H1 (cell line): Measurements from ENCODE around the gene C11orf42. TPM values are rescaled to one million over a fixed set of nuclear protein-coding genes. Genes with fewer than 3 reads are reported as not detected.

Source experiments
- CTCF ChIA-PET: fragments of 300-600 bp; sonication (Branson Sonifier 250); formaldehyde crosslinking; loops from one replicate; lab custom pipeline; 2021; ENCODE audit not compliant: partially characterized antibody; lab: Charles Lee
- POLR2A ChIA-PET: fragments of 300-600 bp; sonication (Branson Sonifier 250); formaldehyde crosslinking; loops from one replicate; lab custom pipeline; 2021; ENCODE audit warnings: inconsistent platforms; ENCODE audit not compliant: partially characterized antibody; lab: Charles Lee
- DNase-seq, 2 experiments: peaks; one replicate each; pipeline versions ENCODE4 v3.0.0 to v3.0.0-alpha.2; 2010 to 2022; ENCODE audit warnings: low spot score in 2 of 2, low read depth in 1 of 2, mixed read lengths in 1 of 2
- FAIRE-seq: peaks from 2 replicates; lab custom pipeline; 2011; peaks lifted over from hg19 to GRCh38; lab: Jason Lieb, UNC
- H2AFZ ChIP-seq: 2 replicates; pipeline ENCODE4 v1.8.1; 2012; ENCODE audit warnings: low read length, inconsistent platforms
- H2AK5ac ChIP-seq: 2 replicates; pipeline ENCODE4 v1.6.1; 2013; ENCODE audit warnings: low read depth, low read length
- H2BK120ac ChIP-seq: replicated peaks from 2 replicates; pipeline ENCODE3; 2013; ENCODE audit warnings: low read depth, low read length, inconsistent platforms
- H2BK12ac ChIP-seq: 2 replicates; pipeline ENCODE4 v1.6.1; 2013; ENCODE audit warnings: low read depth, low read length
- H2BK15ac ChIP-seq: 2 replicates; pipeline ENCODE4 v1.6.1; 2013; ENCODE audit warnings: low read length
- H2BK20ac ChIP-seq: 2 replicates; pipeline ENCODE4 v1.6.1; 2013; ENCODE audit warnings: low read length
- H2BK5ac ChIP-seq: 2 replicates; pipeline ENCODE4 v1.6.1; 2013; ENCODE audit warnings: low read depth, low read length
- H3K14ac ChIP-seq: 2 replicates; pipeline ENCODE4 v1.6.1; 2013; ENCODE audit warnings: inconsistent platforms; ENCODE audit not compliant: insufficient read length
- H3K18ac ChIP-seq: 2 replicates; pipeline ENCODE4 v1.6.1; 2013; ENCODE audit warnings: low read length; ENCODE audit errors: extremely low read depth
- H3K23ac ChIP-seq: 2 replicates; pipeline ENCODE4 v1.6.1; 2013; ENCODE audit warnings: inconsistent platforms; ENCODE audit not compliant: insufficient read length
- H3K23me2 ChIP-seq: 2 replicates; pipeline ENCODE4 v1.6.1; 2013; ENCODE audit warnings: low read depth, low read length
- H3K27ac ChIP-seq: 2 replicates; pipeline ENCODE4 v1.6.1; 2011; ENCODE audit warnings: low read depth, low read length, inconsistent platforms
- H3K27me3 ChIP-seq, 4 experiments: replicated peaks in 1 of 4; 1 replicate in 1 of 4; 2 replicates in 3 of 4; pipeline versions ENCODE4 v1.6.1 to v1.8.1; 2011 to 2013; ENCODE audit warnings: low read length in 3 of 4, mild to moderate bottlenecking in 3 of 4, inconsistent platforms in 2 of 4, mixed read lengths in 2 of 4, moderate library complexity in 1 of 4; ENCODE audit not compliant: control insufficient read depth in 3 of 4, insufficient read depth in 3 of 4; ENCODE audit errors: extremely low read depth in 1 of 4
- H3K36me3 ChIP-seq, 4 experiments: 2 replicates each; pipeline versions ENCODE4 v1.6.1 to v1.8.1; 2011 to 2013; ENCODE audit warnings: mild to moderate bottlenecking in 4 of 4, low read length in 3 of 4, moderate library complexity in 2 of 4, control low read depth in 1 of 4, inconsistent platforms in 1 of 4; ENCODE audit not compliant: insufficient read depth in 4 of 4, control insufficient read depth in 2 of 4
- H3K4ac ChIP-seq: replicated peaks from 2 replicates; pipeline ENCODE3; 2013; ENCODE audit warnings: low read length, low read depth, mixed read lengths, inconsistent platforms; ENCODE audit not compliant: insufficient read length
- H3K4me1 ChIP-seq, 4 experiments: replicated peaks in 1 of 4; 1 replicate in 1 of 4; 2 replicates in 3 of 4; pipeline versions ENCODE4 v1.6.1 to v1.8.1; 2011 to 2013; ENCODE audit warnings: low read length in 3 of 4, inconsistent platforms in 2 of 4, mixed read lengths in 1 of 4; ENCODE audit not compliant: insufficient read depth in 4 of 4, control insufficient read depth in 3 of 4
- H3K4me2 ChIP-seq, 2 experiments: 2 replicates each; pipeline versions ENCODE4 v1.6.1 to v1.8.1; 2011 to 2013; ENCODE audit warnings: low read depth in 2 of 2, low read length in 2 of 2, control low read depth in 1 of 2, inconsistent platforms in 1 of 2, mild to moderate bottlenecking in 1 of 2; ENCODE audit not compliant: insufficient read depth in 1 of 2
- H3K4me3 ChIP-seq, 4 experiments: fragments of 200-600, 300-600 bp in 1 of 4; sonication (generic), shearing (Covaris generic), sonication (Bioruptor Twin) in 1 of 4; 2 replicates each; pipeline versions ENCODE4 v1.5.1 to v1.8.1; 2011 to 2016; ENCODE audit warnings: low read length in 4 of 4, low read depth in 3 of 4, control low read depth in 2 of 4, inconsistent platforms in 2 of 4, mild to moderate bottlenecking in 2 of 4, mixed read lengths in 1 of 4, moderate library complexity in 1 of 4; ENCODE audit not compliant: insufficient read depth in 2 of 4; ENCODE audit errors: extremely low read depth in 1 of 4
- H3K56ac ChIP-seq: replicated peaks from 2 replicates; pipeline ENCODE3; 2013; ENCODE audit warnings: low read depth, mild to moderate bottlenecking, mixed read lengths, low read length, inconsistent platforms; ENCODE audit not compliant: insufficient read length
- H3K79me1 ChIP-seq: 2 replicates; pipeline ENCODE4 v1.6.1; 2013; ENCODE audit warnings: low read depth, low read length, control low read depth
- H3K79me2 ChIP-seq, 2 experiments: 2 replicates each; pipeline versions ENCODE4 v1.6.1 to v1.8.1; 2012 to 2013; ENCODE audit warnings: low read length in 2 of 2, mild to moderate bottlenecking in 2 of 2, inconsistent platforms in 1 of 2; ENCODE audit not compliant: insufficient read depth in 2 of 2, control insufficient read depth in 1 of 2
- H3K9ac ChIP-seq, 4 experiments: replicated peaks in 1 of 4; 1 replicate in 1 of 4; 2 replicates in 3 of 4; pipeline versions ENCODE4 v1.6.1 to v1.8.1; 2011 to 2013; ENCODE audit warnings: low read depth in 3 of 4, low read length in 3 of 4, control low read depth in 2 of 4, mild to moderate bottlenecking in 2 of 4, moderate library complexity in 2 of 4, inconsistent platforms in 1 of 4; ENCODE audit errors: extremely low read depth in 1 of 4
- H3K9me3 ChIP-seq, 2 experiments: 2 replicates each; pipeline versions ENCODE4 v1.6.1 to v1.8.1; 2012 to 2013; ENCODE audit warnings: mild to moderate bottlenecking in 2 of 2, moderate library complexity in 2 of 2, control low read depth in 1 of 2, inconsistent platforms in 1 of 2, low read depth in 1 of 2, low read length in 1 of 2, mixed read lengths in 1 of 2; ENCODE audit not compliant: insufficient read depth in 2 of 2
- H4K20me1 ChIP-seq, 2 experiments: replicated peaks in 1 of 2; 2 replicates each; pipeline versions ENCODE3 to v1.8.1; 2011 to 2013; ENCODE audit warnings: inconsistent platforms in 2 of 2, low read length in 2 of 2, mild to moderate bottlenecking in 1 of 2; ENCODE audit not compliant: insufficient read depth in 2 of 2, control insufficient read depth in 1 of 2
- H4K5ac ChIP-seq: 2 replicates; pipeline ENCODE4 v1.6.1; 2013; ENCODE audit warnings: low read length, low read depth, mixed read lengths, inconsistent platforms; ENCODE audit not compliant: insufficient read length
- H4K8ac ChIP-seq: 2 replicates; pipeline ENCODE4 v1.8.0; 2013; ENCODE audit warnings: mild to moderate bottlenecking, moderate library complexity, low read length, inconsistent platforms; ENCODE audit not compliant: insufficient read depth; ENCODE audit errors: extremely low read depth
- H4K91ac ChIP-seq: replicated peaks from 2 replicates; pipeline ENCODE3; 2013; ENCODE audit warnings: low read length, mixed read lengths, inconsistent platforms; ENCODE audit not compliant: insufficient read length
- CBX5 ChIP-seq: fragments of 300-800, 300-1000 bp; sonication (generic); IDR thresholded peaks from 2 replicates; pipeline ENCODE4 v1.7.1; 2016; ENCODE audit warnings: antibody characterized with exemption, low read length, low read depth
- CEBPB ChIP-seq: IDR thresholded peaks from 2 replicates; pipeline ENCODE4 v1.6.1; 2012; ENCODE audit warnings: low read depth, low read length
- CHD2 ChIP-seq: IDR thresholded peaks from 2 replicates; pipeline ENCODE4 v1.6.1; 2012; ENCODE audit warnings: low read length, improper control_type of control experiment
- FOSL1 ChIP-seq: IDR thresholded peaks from 2 replicates; pipeline ENCODE4 v1.6.1; 2011; ENCODE audit warnings: mild to moderate bottlenecking, low read depth, low read length, moderate library complexity; ENCODE audit not compliant: insufficient read depth
- POLR2A ChIP-seq, 2 experiments: IDR thresholded peaks; 1 replicate in 1 of 2; 2 replicates in 1 of 2; pipeline ENCODE4 v1.6.1; 2011; ENCODE audit warnings: low read depth in 2 of 2, low read length in 2 of 2, mild to moderate bottlenecking in 2 of 2; ENCODE audit errors: control extremely low read depth in 1 of 2
- POU5F1 ChIP-seq: IDR thresholded peaks from 2 replicates; pipeline ENCODE4 v1.6.1; 2011; ENCODE audit warnings: low read depth, mild to moderate bottlenecking, low read length, moderate library complexity
- RNF2 ChIP-seq: fragments of 200-900, 300-1000 bp; sonication (generic); IDR thresholded peaks from 2 replicates; pipeline ENCODE4 v1.7.1; 2016; ENCODE audit warnings: borderline replicate concordance, low read depth, mild to moderate bottlenecking, antibody characterized with exemption, low read length; ENCODE audit not compliant: poor library complexity, severe bottlenecking; ENCODE audit errors: missing control alignments
- RXRA ChIP-seq: IDR thresholded peaks from 2 replicates; pipeline ENCODE4 v1.6.1; 2011; ENCODE audit warnings: low read depth, mild to moderate bottlenecking, low read length, moderate library complexity; ENCODE audit not compliant: insufficient read depth
- SAP30 ChIP-seq: fragments of 300-600 bp; sonication (generic); IDR thresholded peaks from 2 replicates; pipeline ENCODE4 v1.7.1; 2012; ENCODE audit warnings: low read length, moderate library complexity, mild to moderate bottlenecking, inconsistent platforms; ENCODE audit not compliant: insufficient read depth, insufficient replicate concordance
- SIX5 ChIP-seq: IDR thresholded peaks from 2 replicates; pipeline ENCODE4 v1.6.1; 2011; ENCODE audit warnings: mild to moderate bottlenecking, low read depth, low read length
- SRF ChIP-seq: IDR thresholded peaks from 2 replicates; pipeline ENCODE4 v1.6.1; 2011; ENCODE audit warnings: mild to moderate bottlenecking, low read depth, low read length, moderate library complexity
- TAF1 ChIP-seq: IDR thresholded peaks from 2 replicates; pipeline ENCODE4 v1.6.1; 2011; ENCODE audit warnings: mild to moderate bottlenecking, low read depth, low read length
- TCF12 ChIP-seq: IDR thresholded peaks from 2 replicates; pipeline ENCODE4 v1.6.1; 2011; ENCODE audit warnings: low read depth, mild to moderate bottlenecking, low read length
- TEAD4 ChIP-seq: IDR thresholded peaks from 2 replicates; pipeline ENCODE4 v1.6.1; 2012; ENCODE audit warnings: low read depth, low read length, inconsistent platforms, mixed read lengths
- polyA plus RNA-seq, 7 experiments: library from polyadenylated mRNA; depleted of rRNA in 3 of 7; stranded (reverse) in 5 of 7; unstranded in 2 of 7; fragments of >200 nt in 5 of 7; fragments of 200-250 nt in 2 of 7; gene quantifications; 1 replicate in 5 of 7; 2 replicates in 1 of 7; 4 replicates in 1 of 7; pipeline versions ENCODE4 v1.2.1 to v1.2.3, GENCODE V29; 2011 to 2013; ENCODE audit warnings: missing spikeins in 2 of 7, mixed read lengths in 2 of 7
- total RNA-seq: library from RNA; stranded (reverse); fragmentation: NEBNext Ultra II Directional; extraction: Animal tissue kit (Norgen Biotek cat#: 25700); gene quantifications from 2 replicates; pipeline ENCODE4 v1.2.1, GENCODE V29; 2021

The C11orf42 gene
- total and polyA plus RNA-seq, 2 of the 8 experiments (the other 6 are each of a cell fraction or from before 2014, with no cell fraction given): not detected

GRCh38 chr11:6191742-6192141 lies 13.6 kb upstream of the C11orf42 start:
- Histone ChIP-seq H4K8ac (no peak overlapping the region), H2BK5ac (no peak overlapping the region), H3K79me1 (no peaks in the 10 kb centered on the region), H3K36me3 (no peaks in the 10 kb centered on the region), H3K4me1 (no peaks in the 10 kb centered on the region), H2BK12ac (no peak overlapping the region), H3K23ac (no peak overlapping the region), H3K4me3 (no peak overlapping the region), H3K56ac (no peak overlapping the region), H2BK20ac (no peak overlapping the region), H3K4ac (no peak overlapping the region), H3K27me3 (no peaks in the 10 kb centered on the region), H3K4me2 (no peak overlapping the region), H2BK15ac (no peak overlapping the region), H4K20me1 (no peaks in the 10 kb centered on the region), H2AK5ac (no peak overlapping the region), H3K9me3 (no peaks in the 10 kb centered on the region), H3K14ac (no peak overlapping the region), H4K5ac (no peak overlapping the region), H2BK120ac (no peak overlapping the region), H3K79me2 (no peaks in the 10 kb centered on the region), H3K23me2 (no peaks in the 10 kb centered on the region), H2AFZ (no peak overlapping the region), H3K18ac (no peak overlapping the region), H4K91ac (no peak overlapping the region), H3K27ac (no peak overlapping the region), H3K9ac (no peak overlapping the region)
- FAIRE-seq (no peak), DNase-seq (no peak)
- no peak for TF ChIP-seq FOSL1
- TF ChIP-seq POLR2A (IDR thresholded peaks at IDR 0.05; ENCODE audit: control extremely low read depth in 1 of 2, low read depth in 2 of 2, low read length in 2 of 2): no peak
- no peak for TF ChIP-seq POU5F1
- no peak for TF ChIP-seq SRF
- TF ChIP-seq TEAD4: no peak
- TF ChIP-seq CHD2: no peak
- TF ChIP-seq RNF2: no peak
- no peak for TF ChIP-seq SAP30
- no peak for TF ChIP-seq TAF1
- TF ChIP-seq SIX5: no peak
- TF ChIP-seq CBX5: no peak
- no peak for TF ChIP-seq RXRA
- no peak for TF ChIP-seq TCF12
- TF ChIP-seq CEBPB: no peak
- CTCF ChIA-PET: no interaction called here
- POLR2A ChIA-PET: no interaction called here
